Transverse colon (tissue), 3 donors: Measurements from ENCODE around the gene MTHFD1L.

Experiments used
- CTCF ChIP-seq, 5 experiments: fragments of 200-600 bp in 3 of 5; fragments of 450-650 bp in 2 of 5; sonication (generic) in 3 of 5; IDR thresholded peaks; 1 replicate in 2 of 5; 2 replicates in 3 of 5; pipeline ENCODE4 v1.5.1; 2016 to 2017; ENCODE audit warnings: antibody characterized with exemption in 5 of 5, inconsistent platforms in 3 of 5, mild to moderate bottlenecking in 2 of 5, moderate library complexity in 1 of 5
- POLR2A ChIP-seq: fragments of 450-650 bp; IDR thresholded peaks from one replicate; pipeline ENCODE4 v1.6.1; 2016; ENCODE audit warnings: antibody characterized with exemption, mild to moderate bottlenecking, moderate library complexity

DNA sequence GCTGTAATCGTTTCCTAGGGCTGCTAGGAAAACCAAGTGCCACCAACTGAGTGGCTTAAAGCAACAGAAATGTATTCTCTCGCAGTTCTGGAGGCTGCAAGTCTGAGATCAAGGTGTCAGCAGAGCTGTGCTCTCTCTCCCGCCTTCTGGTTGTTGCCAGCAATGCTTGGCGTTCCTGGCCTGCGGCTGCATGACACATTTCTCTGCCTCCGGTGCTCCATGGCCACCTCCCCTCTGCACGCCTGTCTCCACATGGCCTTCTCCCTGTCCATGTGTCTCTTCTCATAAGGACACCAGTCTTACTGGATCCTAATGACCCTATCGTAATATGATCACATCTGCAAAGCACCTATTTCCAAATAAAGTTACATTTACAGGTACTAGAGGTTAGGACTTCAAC is 282.6 kb downstream of the MTHFD1L start:
- no peak for TF ChIP-seq POLR2A
- no peak for TF ChIP-seq CTCF (IDR thresholded peaks at IDR 0.05)
